Activated naive CD8-positive, alpha-beta T cell treated with anti-CD3 and anti-CD28 coated beads, Interleukin-2, amount 50 U/mL, for 16 hours (primary cell): ENCODE results near the gene OR11A1.

Experiments used
- DNase-seq: peaks from one replicate; pipeline ENCODE4 v3.0.0-alpha.2; 2020; ENCODE audit warnings: low read depth, low spot score

Gene OR11A1

DNA sequence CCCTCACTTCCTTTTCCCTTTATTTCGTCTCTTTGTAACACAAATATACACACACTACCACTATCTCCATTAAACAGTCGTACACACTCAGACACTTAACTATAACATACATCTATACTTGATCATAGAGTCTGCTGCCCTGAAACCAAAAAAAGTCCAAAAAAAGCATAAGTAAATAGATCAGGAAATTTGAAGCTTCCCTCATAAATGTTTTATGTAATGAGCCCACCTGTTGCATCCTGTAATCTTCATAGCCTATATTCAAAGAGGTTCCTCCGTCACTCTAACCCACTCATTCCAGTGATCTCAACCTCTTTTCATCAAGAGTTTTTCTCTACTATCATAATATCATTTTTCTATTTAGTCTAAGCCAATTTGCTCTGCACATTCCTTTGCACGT, 68.3 kb downstream of the OR11A1 start:
- no peak for DNase-seq

DNA sequence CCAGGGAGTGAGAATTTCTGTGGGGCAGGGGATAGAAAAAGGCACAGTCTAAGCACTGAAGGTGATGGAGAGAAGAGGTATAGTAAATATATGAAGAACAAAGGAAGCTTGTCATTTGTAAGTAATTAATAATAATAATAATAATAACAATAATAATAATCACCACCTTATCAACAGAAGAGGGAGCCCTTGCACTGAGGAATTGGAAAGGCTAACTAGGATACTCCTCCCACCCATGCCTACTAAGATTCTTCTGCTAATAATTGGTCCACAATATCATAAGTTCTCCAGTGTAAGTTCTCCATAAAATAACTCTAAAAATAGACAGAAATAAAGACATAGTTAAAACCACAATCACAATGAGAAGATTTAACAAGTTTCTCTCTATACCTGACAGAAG, 80.9 kb downstream of the OR11A1 start:
- no peak for DNase-seq
